ENCODE data around the gene SUMO4. TPM values are rescaled to one million over a fixed set of nuclear protein-coding genes. Genes with fewer than 3 reads are reported as not detected.
A peak's percentile ranks its signal among the peaks of the same experiment; 100 is the strongest.

Gene SUMO4
- total and polyA plus RNA-seq, 2 of the 4 experiments (the other 2 are of a cell fraction), result 2.2 TPM; not detected in 1

DNA sequence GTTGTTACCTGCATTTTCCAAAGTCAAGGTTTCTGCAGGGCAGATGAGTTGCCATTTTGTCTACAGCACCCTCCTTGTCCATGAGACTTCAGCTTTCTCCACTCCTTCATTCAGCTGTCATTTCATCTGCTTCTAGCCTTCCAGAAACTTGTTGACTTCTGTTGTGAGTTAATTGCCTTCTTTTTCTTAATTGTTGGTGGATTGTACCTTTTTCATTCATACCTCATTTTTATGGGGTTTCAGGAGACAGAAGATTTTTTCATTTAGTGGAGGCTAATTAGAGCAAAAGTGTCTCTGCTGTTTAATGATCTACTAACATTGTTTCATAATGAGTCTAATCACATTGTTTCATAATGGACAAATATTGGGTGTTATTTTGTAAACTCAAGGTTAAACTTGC, 7.5 kb upstream of the SUMO4 start:
- ChIA-PET CTCF (no interaction called here), POLR2A (ENCODE audit: unreplicated experiment) (no interaction called here)
- Histone ChIP-seq H4K8ac (ENCODE audit: low read depth in 2 of 2, low read length in 2 of 2) (no peak overlapping the region), H2BK15ac (ENCODE audit: low read depth, low read length) (no peak overlapping the region), H3K9me1 (ENCODE audit: insufficient read depth, low read length) (peaks cover 4% of the 10 kb centered on the region), H2AK5ac (ENCODE audit: low read depth, low read length) (no peak overlapping the region), H3K56ac (ENCODE audit: extremely low read depth, insufficient read depth, low read length) (no peak overlapping the region), H3K9ac (ENCODE audit: low read depth, low read length) (no peak overlapping the region), H3K79me1 (ENCODE audit: low read depth in 1 of 2, low read length in 2 of 2) (peaks cover 24 to 40% of the 10 kb centered on the region in 2 experiments), H2BK20ac (ENCODE audit: low read depth, low read length) (no peak overlapping the region), H3K27ac (ENCODE audit: insufficient read depth, low read length) (no peak overlapping the region), H3K4me3 (ENCODE audit: insufficient read depth, low read depth, low read length) (no peak overlapping the region), H3K4me1 (ENCODE audit: control insufficient read depth, insufficient read depth, low read length) (peaks cover 3% of the 10 kb centered on the region), H2BK5ac (ENCODE audit: low read depth, low read length, poor library complexity, severe bottlenecking) (no peak overlapping the region), H3K36me3 (ENCODE audit: control insufficient read depth, insufficient read depth, low read length) (peaks cover 8% of the 10 kb centered on the region), H2AK9ac (replicated peaks; ENCODE audit: low read depth, low read length, poor library complexity) (no peak overlapping the region), H4K5ac (ENCODE audit: low read depth, low read length) (no peak overlapping the region), H3K9me3 (ENCODE audit: control insufficient read depth, insufficient read depth, low read length) (no peaks in the 10 kb centered on the region), H3K18ac (ENCODE audit: low read depth, low read length) (no peak overlapping the region; the same call in 1 of the 2 replicates), H2BK120ac (ENCODE audit: low read depth, low read length) (no peak overlapping the region), H4K20me1 (ENCODE audit: insufficient read depth, low read length) (peaks cover 25% of the 10 kb centered on the region; the same call in 1 of the 2 replicates), H3K27me3 (ENCODE audit: control insufficient read depth, insufficient read depth, low read length) (no peaks in the 10 kb centered on the region), H4K91ac (ENCODE audit: insufficient read depth, low read depth, low read length) (no peak overlapping the region), H3K23ac (ENCODE audit: low read depth, low read length) (peak overlapping the region; percentile 58), H2AFZ (replicated peaks; ENCODE audit: low read length, poor library complexity) (no peak overlapping the region), H3K14ac (replicated peaks; ENCODE audit: low read depth, low read length) (peak overlapping the region; percentile 38; the same call in 1 of the 2 replicates), H3K4me2 (ENCODE audit: low read depth, low read length) (peak overlapping the region; percentile 44; the same call in 1 of the 2 replicates), H3K4ac (ENCODE audit: low read depth, low read length) (no peak overlapping the region)
- no peak for DNase-seq
- ATAC-seq (ENCODE audit: low read depth), result no peak
- intact Hi-C loops (cut with micrococcal nuclease) (no loop called here), in situ Hi-C loops (cut with MboI; ENCODE audit: low sequenced_read_pairs) (no loop called here), dilution Hi-C loops (cut with HindIII; ENCODE audit: low sequenced_read_pairs, unreplicated experiment) (no loop called here)
- TF ChIP-seq CEBPB (IDR thresholded peaks at IDR 0.05; ENCODE audit: low read depth, low read length), result no peak
- BruUV-seq (replicated peaks), result no TSS peak
